Activated CD4-positive, alpha-beta T cell treated with anti-CD3 and anti-CD28 coated beads for 48 hours (primary cell): ENCODE results near the gene TIGD3.
A peak's percentile ranks its signal among the peaks of the same experiment; 100 is the strongest.

Experiments
- DNase-seq: peaks from one replicate; pipeline ENCODE4 v3.0.0-alpha.2; 2020

TIGD3 gene, protein sequence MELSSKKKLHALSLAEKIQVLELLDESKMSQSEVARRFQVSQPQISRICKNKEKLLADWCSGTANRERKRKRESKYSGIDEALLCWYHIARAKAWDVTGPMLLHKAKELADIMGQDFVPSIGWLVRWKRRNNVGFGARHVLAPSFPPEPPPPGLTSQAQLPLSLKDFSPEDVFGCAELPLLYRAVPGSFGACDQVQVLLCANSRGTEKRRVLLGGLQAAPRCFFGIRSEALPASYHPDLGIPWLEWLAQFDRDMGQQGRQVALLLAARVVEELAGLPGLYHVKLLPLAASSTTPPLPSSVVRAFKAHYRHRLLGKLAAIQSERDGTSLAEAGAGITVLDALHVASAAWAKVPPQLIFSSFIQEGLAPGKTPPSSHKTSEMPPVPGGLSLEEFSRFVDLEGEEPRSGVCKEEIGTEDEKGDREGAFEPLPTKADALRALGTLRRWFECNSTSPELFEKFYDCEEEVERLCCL

DNA sequence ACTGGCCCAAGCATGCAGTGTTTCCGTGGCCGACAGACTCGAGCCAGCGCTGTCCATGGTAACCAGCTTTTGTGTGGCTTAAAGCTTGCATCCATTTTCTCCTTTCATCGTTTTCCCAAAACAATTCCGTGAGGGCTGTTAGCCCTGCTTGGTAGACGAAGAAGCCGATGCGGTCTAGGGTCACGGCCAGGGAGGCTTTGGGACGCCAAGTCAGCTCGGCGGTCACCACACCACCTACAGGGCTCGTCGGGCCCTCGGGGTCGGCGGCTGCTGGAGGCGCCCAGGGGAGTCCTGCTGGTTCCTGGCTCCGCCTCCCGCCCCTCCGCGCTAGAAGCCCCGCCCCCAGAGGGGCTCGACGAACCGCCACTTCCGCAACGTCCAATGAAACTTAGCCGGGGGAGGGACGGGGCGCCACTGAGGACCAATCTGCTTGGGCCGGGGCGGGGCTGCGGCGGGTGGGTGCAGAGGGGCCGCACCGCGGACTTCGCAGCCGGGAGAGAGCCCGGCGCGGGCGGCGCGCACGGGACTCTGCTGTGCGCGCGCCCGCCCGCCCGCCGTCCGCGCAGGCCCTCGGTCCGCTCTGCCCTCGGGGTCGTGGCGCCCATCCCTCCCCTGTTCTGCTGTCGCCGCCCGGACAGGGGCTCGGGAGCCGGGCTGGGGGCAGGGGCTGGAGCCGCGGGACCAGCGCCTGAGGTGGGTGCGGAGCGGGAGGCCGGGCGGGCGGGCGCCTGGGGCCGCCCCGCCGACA is at the start of gene TIGD3:
TSS of gene TIGD3 (plus strand) at position 487 of the 748 bp plus-strand sequence. CDS start 1,058 bp downstream, outside the sequence.
- DNase-seq, result peak; percentile 98

DNA sequence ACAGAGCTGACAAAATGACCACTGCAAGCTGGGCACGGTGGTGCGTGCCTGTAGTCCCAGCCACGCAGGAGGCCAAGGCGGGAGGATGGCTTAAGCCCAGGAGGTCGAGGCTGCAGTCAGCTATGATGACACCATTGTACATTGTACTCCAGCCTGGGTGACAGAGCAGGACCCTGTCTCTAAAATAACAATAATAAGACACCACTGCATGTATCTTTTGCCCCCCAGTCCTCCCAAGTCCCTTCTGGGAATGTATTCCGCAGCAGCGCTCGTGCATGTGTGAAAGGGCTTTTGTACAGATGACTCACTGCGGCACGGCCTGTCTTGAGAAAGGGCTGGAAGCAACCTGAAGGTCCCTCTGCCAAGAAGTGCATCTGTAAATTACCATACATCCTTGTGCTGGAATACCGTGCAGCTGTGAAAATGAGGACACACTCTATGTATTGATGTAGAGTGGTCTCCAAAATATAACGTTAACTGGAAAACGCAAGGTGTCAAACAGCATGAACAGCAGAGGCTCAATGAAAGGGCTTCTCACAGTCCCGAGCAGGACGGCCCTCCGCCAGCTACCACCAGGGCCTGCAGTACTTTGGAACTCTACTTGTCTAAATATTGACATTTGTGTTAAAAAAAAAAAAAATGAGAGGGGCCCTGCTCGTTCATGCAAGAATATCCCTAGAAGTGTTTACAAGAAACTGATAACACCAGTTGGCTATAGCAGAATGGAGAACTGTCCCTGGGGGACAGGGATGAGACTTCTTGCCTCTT is 48.9 kb upstream of the TIGD3 start:
- no peak for DNase-seq

DNA sequence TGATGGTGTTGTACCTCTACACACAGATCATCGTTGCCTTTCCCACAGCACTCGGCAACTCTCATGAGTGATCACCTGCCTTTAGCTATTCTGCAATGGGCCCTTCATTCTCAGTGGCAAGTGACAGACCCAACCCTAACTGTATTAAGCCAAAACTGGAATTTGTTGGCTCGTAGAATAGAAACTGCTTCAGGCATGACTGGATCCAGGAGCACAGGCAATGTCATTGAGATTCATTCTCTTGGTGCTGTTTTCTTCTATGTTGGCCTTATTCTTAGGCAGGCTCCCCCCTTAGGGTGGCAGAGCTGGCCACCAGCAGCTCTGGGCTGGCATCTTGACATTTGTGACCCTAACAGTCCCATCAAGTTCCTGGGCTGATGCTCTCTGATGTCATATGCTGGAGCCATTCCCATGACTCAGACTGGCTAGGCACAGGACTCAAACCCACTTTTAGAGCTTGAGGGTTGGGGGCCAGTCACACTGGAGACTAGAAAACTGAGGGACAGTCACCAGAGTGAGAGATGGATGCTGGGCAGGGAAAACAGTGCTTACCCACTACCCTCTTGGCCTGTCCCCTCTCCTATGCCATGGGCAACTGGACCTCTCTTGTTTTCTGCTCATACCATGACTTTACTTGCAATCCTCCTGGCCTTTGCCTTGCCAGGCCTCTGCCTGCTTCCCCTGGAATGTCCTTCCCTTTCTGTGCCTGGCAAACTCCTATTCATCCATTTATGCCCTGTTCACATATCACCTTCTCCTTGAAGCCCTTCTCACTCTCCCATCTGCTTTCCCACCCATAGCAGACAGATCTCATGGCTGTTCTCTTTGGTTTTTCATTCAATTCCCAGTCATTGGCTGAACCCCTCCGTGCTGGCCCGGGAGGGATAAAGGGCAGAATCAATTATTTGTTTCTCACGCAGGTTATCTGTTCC is 47.0 kb upstream of the TIGD3 start:
- no peak for DNase-seq

DNA sequence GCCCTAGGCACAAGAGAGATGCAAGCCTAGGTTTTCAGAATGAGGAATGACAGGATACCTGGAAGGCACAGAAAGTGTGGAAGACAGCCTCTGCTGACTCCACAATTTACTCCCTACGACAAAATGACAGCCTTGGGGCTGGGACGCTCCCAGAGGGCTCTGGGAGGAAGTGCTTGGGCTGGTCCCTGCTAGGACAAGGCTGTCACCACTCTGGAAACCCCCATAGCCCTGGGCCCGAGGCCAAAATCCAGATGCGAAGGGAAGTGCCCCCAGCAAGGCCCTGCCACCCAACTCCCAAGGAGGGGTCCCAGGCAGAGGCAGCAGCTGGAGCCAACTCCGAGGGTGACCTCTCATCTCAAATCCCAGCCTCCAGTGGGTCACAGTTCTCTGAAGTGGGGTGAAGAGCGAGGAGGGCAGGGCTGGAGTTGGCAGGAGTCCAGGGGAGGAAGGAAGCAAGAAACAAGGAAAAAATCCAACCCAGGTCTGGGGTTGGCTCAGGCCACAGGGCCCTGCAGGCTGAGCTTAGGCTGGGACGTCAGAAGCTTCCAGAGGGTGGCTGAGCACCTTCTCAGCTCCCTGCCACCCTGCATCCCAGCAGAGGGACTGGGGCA is 46.2 kb upstream of the TIGD3 start:
- DNase-seq, result no peak

DNA sequence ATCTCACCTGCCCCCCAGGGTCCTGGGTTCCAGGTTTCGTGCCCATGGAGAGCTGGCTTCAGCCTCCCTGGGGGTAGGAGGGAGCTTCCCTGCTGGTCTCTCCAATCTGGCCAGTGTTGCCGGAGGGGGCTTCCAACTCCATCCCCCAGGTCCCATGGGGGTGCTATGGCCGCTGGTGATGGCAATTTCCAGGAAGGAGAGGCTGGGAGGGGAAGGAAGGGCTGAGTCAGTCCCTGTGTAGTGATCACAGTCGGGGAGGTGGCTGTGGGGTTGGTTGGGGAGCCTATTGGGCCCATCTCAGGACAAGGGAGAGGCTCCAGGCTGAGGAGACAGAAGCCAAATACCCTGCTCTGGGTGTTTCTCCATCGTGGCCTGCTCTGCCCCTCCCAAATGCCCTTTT is 45.5 kb upstream of the TIGD3 start:
- DNase-seq, result no peak

DNA sequence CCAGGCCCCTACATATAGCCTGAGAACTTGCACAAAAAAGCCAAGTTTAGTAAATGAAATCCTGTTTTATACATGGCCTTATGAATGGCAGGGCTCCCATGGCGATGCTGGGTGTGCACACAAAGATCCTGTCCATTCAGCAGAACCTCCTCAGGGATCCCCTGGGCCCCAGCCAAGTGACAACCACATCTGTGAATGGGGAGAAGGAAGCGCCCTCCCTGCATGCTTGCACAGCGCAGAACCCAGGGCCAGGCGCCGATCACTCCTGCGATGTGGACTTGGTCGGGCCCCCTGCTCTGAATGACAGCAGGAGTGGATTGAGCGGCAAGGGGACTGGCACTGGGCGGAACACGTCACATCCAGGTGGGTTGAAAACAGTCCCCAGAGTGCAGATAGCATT is 44.3 kb upstream of the TIGD3 start:
- DNase-seq, result no peak

DNA sequence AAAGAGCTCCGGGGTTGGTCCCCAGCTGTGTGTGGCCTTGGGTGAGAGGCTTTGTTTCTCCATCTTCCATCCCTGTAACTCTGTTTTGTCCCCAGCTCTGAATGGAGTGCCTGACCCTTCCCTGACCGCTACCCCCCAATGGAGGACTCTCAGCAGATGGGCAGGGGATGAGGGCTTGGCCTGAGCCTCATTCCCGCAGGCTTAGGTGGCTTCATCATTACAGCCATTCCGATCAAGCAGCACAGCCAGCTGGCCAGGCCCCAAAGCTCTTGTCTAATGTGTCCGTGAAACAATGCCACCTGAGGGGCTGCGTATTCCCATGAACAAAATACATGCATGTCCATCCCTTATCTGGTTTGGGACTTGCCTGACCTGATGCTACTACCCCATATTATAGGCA is 43.8 kb upstream of the TIGD3 start:
- no peak for DNase-seq

DNA sequence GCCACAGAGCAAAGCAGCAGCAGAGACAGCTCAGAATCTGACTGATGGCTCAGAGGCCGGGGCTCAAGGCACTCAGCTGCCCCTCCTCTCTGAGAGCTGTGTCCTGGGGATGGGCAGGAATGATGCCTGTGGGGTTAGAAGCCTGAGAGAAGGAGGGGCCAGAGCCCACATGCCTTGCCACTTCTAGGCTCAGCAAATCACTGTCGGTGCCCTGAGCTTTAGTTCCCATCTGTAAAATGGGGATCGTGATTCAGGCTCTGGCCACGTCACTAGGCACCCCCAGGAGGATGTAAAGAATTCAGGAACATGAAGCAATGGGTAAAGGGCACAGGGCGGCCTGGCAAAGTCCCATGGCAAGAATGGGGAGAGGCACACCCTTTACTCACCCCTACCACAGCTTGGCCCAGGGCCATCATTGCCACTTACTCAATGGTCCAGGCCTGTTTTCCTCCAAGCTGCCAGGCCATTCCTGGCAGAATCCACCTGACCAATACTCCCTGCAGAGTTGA is 43.3 kb upstream of the TIGD3 start:
- DNase-seq, result no peak

DNA sequence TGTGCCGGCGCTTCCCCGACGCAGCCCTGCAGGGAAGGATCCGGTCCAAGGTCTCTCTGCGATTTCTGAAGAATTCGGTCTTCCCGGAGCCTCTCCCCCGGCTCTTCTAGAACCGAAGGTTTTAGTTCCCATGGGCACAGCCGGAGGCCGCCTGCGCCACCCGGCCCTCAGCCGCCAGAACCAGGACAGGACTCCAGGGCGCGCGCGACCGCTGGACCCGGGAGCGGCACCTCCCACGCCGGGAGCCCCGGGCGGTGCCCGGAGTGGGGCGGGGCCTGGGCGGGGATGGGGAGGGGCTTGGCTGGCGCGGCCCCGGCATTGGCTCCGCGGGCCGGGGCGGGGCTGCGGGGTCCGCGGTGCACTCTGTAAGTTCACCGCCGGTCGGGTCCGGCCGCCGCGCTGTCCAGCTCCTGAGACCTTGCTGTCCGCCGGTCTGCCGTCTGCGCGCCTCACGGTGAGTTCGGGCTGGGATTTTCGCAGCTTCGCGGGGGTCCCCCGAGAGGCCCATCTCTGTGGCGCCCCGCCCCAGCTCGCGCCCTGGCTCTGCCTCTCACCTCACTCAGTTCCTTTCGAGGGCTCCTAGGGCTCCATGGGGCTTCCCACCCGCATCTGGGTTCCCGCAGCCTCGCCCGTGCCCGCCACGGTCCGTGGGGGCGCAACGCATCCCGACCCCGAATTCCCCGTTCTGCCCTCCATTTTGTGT is 39.9 kb upstream of the TIGD3 start, which contains the start of gene CDC42EP2:
TSS of gene CDC42EP2 (plus strand) at position 366 of the 703 bp plus-strand sequence. CDS start 6,033 bp downstream, outside the sequence.
- DNase-seq, result peak; percentile 76

DNA sequence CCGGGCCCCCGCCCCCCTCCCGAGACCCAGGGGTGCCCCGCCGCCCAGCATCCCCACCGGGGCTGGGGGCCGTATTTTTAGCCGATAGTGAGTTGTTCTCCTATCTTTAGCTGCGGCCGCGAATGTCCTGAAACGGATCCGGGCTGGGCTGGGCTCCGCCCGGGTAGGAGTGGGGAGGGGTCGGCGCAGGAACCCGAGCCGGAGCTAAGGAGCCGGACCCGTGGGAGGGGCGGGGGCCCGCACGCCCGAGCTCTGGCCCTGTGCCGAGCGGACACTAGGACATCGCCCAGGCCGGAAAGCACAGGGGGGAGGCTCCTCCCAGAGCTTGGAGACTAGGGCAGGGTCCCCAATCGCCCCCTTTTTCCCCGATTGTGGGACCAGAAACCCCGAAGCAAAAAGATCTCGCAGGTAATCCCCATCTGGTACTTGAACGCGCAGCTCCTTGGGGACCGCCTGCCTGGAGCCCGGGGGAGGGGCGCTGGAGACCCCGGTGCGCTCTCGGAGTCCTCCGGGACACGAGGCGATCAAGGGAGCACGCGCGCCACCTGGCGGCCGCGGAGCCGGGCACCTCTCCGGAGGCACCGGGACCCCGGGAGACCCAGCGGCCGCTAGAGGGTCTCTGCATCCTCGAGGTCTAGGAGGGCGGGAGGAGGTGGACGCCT is 39.2 kb upstream of the TIGD3 start:
- peak; percentile 87 for DNase-seq

DNA sequence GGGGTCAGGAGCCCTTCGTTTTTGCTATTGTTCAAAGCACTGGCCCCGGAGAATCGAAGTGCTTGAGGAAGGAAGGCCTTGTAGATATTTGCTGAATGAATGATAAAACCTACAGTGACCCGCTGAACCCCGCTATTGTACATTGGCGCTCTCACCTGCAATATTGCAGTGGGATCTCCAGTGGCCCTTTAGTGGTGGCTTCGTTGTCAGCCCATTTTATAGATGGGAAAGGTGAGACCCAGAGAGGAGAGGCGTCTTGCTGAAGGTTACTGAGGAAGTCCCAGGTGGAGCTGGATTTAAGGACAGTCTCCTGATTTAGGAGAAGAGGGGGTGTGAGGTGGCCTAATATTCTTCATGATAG is 38.7 kb upstream of the TIGD3 start:
- no peak for DNase-seq

DNA sequence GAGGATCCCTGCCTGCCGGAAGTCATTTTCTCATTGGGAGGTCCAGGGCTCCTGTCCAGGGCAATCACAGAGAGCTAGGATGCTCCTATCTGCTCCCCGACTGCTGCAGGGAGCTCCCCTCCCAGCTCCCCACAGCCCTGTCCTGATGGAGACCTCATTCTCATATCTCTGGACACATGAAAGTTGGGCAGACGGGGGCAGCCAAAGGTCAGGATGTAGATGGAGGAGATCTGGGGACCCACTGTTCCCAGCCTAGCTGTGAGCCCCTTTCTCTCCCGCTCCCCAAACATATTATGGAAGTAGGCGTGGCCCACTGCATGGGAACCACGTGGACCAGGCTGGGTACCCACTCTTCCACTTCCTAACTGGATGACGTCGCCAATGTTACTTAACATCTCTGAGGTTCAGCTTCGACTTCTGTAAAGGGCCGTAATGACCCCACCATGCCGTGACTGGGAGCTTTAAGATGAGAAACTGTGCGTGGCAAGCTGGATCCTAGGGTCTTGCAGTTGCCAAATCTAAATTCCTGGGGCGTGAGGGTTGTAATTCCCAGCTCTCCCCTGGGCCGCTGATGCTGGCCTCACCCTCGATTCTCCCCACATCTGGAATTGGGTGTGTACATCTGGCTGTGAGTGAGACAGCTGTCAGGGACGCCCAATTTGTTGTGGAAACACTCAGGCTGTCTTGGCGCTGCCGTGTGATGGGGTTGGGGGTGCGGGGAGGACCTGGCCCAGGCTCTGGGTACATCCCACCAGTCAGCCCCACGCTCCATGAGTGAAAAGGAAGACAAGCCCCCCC is 38.1 kb upstream of the TIGD3 start:
- DNase-seq, result no peak

DNA sequence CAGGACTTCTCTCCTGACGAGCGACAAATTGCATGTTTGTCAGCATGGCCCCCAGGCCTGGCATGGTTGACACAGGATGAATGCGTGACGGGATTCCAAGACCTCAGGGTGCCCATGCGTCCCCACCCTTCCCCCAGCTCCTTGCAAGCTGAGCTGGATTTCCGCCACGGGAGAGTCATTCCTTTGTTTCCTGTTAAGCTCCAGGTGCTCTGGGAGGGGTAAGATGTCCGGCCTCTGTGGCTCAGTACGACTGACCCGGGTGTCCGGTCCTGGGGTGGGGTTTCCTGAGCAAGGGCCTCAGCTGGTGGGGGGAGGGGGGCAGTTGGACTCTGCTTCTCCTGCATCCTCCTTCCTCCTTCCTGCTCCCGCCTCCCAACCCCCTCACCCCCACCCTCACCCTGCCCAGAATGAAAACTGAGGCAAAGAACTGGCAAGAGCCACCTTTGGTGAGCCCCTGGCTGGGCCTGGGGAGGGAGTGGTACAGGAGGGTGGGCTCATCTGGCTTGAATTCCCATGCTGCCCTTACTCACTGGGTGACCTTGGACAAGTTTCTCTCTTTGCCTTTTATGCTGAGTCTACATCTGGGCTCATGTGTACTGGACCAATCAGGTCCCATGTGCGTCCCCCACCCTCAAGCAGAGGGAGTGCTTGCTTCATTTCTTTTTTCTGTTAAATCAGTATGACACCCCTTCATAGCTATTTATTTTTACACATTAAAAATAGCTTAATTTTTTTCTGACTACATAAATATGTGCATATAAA is 37.3 kb upstream of the TIGD3 start:
- no peak for DNase-seq

DNA sequence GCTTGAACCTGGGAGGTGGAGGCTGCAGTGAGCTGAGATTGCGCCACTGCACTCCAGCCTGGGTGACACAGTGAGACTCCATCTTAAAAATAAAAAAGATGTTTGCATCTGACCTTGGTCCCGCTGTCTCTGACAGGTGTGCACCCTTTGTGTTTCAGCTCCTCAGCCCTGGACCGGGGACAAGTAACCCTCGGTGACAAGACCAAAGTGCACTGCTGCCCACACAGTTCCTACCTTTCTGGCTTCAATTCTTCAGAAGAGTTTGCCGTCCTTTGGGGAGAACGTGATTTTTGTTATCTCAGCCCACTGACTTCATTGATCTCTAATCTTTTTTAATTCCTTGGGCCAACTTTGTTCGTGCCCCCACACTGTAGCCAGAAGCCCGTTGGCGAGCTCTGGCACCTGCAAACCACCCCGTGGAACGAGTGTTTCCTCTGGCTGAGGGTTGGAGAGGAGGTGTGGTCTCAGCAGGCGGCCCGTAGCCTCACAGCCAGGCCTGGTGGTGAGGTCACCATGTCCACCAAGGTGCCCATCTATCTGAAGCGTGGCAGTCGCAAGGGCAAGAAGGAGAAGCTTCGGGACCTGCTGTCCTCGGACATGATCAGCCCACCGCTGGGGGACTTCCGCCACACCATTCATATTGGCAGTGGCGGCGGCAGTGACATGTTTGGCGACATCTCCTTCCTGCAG is 34.0 kb upstream of the TIGD3 start:
- DNase-seq, result no peak

DNA sequence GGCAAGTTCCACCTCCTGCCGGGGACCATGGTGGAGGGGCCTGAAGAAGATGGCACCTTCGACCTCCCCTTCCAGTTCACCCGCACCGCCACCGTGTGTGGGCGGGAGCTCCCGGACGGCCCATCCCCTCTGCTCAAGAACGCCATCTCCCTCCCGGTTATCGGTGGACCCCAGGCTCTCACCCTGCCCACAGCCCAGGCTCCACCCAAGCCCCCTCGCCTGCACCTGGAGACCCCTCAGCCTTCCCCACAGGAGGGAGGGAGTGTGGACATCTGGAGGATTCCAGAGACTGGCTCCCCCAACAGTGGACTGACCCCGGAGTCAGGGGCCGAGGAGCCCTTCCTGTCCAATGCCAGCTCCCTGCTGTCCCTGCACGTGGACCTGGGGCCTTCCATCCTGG is 33.5 kb upstream of the TIGD3 start:
- DNase-seq, result no peak

DNA sequence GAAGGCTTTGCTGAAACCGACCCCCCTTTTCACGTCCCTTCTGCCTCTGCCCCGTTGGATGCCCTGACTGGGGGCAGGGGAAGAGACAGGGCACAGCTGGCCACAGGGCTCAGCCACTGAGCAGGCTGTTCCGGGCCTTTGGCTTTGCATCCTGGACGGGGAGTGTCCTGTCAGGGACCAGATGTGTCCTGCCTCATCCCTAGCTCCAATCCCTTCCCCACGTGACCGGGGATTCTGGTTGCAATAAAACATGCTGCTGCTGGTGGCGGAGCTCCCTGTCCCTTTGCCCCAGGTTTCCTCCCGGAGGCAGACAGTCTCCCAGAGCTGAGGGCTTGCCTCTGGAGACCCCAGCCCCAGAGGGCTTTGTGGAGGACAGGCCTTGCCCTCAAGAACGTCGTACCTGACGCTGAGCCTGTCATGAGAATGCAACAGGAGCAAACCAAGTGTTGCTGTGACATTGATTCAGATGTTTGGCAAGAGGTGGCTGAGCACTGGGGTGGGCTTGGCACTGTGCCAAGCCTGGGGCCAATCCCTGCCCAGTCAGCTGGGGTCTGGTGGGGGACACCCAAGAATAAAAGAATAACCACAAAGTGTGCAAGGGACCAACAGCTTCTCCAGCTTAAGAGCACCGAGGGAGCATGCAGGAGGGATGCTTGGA is 32.6 kb upstream of the TIGD3 start:
- no peak for DNase-seq

DNA sequence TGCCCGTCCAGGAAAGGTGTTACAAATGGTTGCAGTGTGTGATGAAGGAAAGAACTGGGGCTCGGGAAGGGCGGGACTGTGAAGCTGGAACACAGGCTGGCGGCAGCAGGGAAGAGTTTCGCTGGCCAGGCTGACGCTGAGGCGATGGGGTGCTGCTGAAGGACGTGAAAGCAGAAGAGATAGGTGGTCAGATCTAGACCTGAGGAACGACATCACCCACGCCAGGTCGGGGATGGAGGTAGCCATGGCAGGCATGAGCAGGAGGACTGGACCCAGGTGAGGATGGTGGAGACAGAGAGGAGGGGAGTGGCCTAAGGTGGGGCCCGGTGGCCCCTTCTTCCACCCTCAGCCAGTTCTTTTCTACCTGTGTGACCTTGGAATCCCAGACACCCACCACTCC is 30.7 kb upstream of the TIGD3 start:
- DNase-seq, result no peak
